KBM-7 (cell line): ENCODE data around the gene MATCAP1.
A peak's percentile ranks its signal among the peaks of the same experiment; 100 is the strongest.

Experiments
- DNase-seq: peaks from one replicate; pipeline ENCODE4 v3.0.0-alpha.2; 2015
- in situ Hi-C: fragments of 300-500 bp; cut with MboI; formaldehyde crosslinking; loops from 2 replicates; pipeline ENCODE4 v1.14.3; 2020; ENCODE audit warnings: low sequenced_read_pairs, low pct_unique_long_range_greater_than_20kb, mixed read lengths

MATCAP1 gene

GRCh38 chr16:67192781-67193361, 9.1 kb upstream of the MATCAP1 start:
- in situ Hi-C loops: no loop called here
- no peak for DNase-seq

DNA sequence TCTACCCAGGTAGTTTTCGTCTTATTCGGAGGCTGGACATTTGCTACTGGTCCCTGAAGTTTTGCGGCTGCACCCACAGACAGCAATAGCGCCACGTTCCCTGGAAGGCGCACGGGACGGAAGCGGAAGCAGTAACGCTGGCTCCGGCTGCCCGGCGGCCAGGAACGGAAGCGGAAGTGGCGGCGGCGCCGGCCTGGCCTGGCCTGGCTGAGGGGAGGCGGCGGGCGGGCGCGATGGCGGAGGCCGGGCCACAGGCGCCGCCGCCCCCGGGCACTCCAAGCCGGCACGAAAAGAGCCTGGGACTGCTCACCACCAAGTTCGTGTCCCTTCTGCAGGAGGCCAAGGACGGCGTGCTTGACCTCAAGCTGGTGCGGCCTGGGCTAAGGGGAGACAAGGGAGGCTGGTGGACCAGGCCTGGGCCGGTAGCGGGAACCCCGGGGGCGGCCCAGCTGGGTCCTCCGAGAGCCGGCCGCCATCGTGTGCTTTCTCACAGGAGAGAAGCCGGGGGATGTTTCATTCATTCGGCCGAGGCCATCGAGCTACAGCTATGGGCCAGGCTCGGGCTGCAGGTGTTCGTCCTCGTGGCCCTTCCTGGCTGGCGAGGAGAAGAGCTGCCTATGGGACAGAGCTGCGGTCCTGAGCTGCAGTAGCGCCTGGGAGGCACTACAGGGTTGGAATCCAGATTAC, 8.4 kb upstream of the MATCAP1 start, which contains the start of gene E2F4:
Gene E2F4 (plus strand): TSS at position 161 of the 687 bp plus-strand sequence. CDS start 73 bp downstream, at position 234.
- peak; percentile 92 for DNase-seq
- in situ Hi-C loops: no loop called here

GRCh38 chr16:67191411-67191994, 7.7 kb upstream of the MATCAP1 start:
- DNase-seq: no peak
- in situ Hi-C loops: no loop called here

- DNase-seq: no peak
- in situ Hi-C loops: no loop called here
Observed at GRCh38 chr16:67190448-67191399, 7.0 kb upstream of the MATCAP1 start.

GRCh38 chr16:67190041-67190440, 6.3 kb upstream of the MATCAP1 start, which contains the start of gene EXOC3L1:
Gene EXOC3L1 (minus strand): TSS chr16:67190136. CDS start chr16:67189676, 460 bp downstream.
- DNase-seq: no peak
- in situ Hi-C loops: no loop called here

DNA sequence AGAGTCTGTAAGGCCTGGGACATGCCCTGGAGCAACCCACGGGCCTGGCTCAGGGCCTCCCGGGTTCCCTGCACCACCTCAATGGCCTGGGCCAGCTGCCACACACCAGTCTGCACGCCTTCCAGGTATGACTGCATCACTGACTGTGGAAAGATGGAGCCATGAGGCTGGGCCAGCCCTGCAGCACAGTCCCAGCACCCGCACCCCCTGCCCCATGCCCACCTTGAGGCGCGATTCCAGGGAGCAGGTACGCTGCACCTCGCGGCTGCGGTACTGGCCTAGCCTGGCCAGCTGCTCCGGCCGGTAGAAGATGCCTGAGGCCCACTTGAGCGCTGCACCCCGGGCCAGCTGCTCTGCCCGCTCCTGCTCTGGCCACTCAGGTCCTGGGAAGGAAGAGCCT, 5.0 kb upstream of the MATCAP1 start:
- DNase-seq: no peak
- in situ Hi-C loops: no loop called here

GRCh38 chr16:67188323-67188722, 4.6 kb upstream of the MATCAP1 start:
- DNase-seq: no peak
- in situ Hi-C loops: no loop called here

GRCh38 chr16:67187175-67187890, 3.6 kb upstream of the MATCAP1 start:
- no peak for DNase-seq

DNA sequence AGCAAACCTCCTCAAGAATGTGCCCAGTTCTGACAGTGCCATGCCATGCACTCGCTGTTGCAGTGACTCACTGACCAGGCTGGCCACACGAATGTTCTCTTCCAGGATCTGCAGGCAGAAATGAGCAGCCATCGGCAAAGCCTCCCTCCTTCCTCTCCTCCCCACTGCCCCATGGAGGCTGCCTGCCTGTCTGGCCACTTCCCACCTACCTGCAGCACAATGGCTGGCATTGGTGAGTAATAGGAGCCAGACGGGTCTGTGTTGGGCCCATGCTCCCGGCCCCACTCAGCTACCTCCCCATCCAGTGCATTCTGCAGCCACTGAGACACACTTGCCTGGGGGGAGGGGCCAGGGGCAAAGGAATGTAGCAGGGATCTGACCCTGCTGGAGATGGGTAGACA, 2.8 kb upstream of the MATCAP1 start:
- DNase-seq: no peak
- in situ Hi-C loops: no loop called here

More at GRCh38 chr16:67187175-67187890, 3.6 kb upstream of the MATCAP1 start:
- in situ Hi-C loops: no loop called here

- no peak for DNase-seq
- in situ Hi-C loops: no loop called here
Observed at GRCh38 chr16:67185651-67186134, 1.9 kb upstream of the MATCAP1 start.

GRCh38 chr16:67184995-67185650, 1.4 kb upstream of the MATCAP1 start:
- DNase-seq: peak; percentile 88
- in situ Hi-C loops: no loop called here

DNA sequence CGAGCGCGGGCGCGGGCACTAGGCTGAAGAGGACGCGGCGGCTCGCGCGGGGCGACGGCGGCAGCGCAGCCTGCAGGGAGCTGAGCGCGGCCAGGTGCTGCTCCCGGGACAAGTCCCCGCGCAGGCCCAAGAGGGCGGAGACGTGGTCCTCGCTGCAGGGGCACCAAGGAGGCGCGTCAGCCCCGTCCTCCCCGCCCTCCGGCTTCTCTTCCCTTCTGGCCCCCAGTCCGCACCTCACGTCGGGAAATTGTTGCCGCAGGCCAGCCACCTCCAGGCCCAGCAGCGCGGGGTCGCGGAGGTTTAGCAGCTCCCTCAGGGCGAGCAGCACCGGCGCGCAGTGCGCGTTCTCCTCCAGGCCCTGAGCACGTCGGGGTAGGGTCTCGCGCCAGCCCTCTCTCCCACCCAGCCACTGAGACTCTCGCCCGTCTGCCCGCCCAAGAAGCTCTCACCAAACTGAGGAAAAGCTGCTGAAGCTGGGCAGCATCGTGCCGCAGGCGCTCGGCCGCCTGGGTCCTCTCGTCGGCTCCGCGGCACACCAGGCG, 761 bp upstream of the MATCAP1 start:
- in situ Hi-C loops: no loop called here
- DNase-seq: no peak

DNA sequence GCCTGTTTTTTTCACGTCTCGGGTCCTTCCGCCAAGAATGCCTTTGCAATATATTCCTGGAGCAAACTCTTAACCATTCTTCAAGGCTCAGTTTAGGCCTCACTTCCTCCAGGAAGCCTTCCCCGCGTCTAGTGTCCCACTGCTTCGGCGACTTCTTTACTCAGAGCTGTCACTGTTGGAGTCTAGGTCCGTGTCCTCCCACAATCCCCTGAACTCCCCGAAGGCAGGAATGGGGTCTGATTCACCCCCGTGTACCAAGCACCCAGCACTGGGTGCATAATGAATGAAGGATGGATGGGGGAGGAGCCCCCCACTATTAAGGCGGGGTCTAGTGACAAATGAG, 508 bp downstream of the MATCAP1 start:
- DNase-seq: no peak
- in situ Hi-C loops: no loop called here

GRCh38 chr16:67182288-67182687, 1.5 kb downstream of the MATCAP1 start:
- in situ Hi-C loops: no loop called here
- peak; percentile 27 for DNase-seq

- in situ Hi-C loops: no loop called here
- no peak for DNase-seq
Observed at GRCh38 chr16:67181346-67181745, 2.4 kb downstream of the MATCAP1 start.

DNA sequence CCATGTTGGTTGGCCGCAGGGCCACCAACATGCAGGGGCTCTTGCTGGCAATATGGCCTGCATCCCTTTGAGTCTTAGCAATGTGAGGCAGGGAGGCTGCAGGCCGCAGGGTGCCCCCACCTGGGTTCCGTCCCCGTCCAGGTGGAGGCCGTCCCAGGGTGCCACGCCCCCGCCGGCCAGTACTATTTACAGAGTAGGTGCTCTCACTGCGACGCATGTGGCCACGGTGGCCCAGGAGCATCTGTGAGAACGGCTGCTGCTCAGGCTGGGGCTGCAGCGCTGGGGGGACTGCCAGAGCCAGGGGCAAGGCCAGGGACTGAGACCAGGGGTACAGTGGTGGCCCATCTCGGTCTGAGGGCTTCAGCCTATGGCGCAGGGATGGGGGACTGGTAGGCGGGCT, 3.6 kb downstream of the MATCAP1 start:
- no peak for DNase-seq
- in situ Hi-C loops: no loop called here

GRCh38 chr16:67179421-67180080, 4.2 kb downstream of the MATCAP1 start:
- in situ Hi-C loops: no loop called here
- DNase-seq: peak; percentile 25
